ENCODE measurements around the gene USH2A. TPM values are rescaled to one million over a fixed set of nuclear protein-coding genes. Genes with fewer than 3 reads are reported as not detected.

Gene USH2A
- total RNA-seq, 1 experiment from 2014 or later: not detected

DNA sequence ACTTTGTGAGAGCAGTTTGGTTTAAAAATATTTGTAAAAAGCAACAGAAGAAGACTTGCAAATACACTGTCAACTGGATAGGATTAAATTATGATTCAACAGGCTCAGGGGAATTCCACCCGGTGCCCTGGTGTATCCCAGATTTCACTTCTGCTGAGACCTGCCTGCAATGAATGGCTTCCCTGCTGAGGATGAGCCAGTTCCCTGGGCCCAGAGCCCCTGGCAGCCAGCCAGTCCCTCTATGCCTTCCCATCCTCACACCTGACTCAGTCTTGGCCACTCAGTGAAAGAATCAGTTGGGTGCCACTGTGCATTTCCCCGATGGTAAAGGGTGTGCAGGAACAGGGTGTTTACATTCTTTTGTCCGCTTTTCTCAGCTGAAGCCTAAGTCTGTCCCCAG lies 791.8 kb downstream of the USH2A start:
- POLR2A ChIA-PET (ENCODE audit: low non-redundant PET): no interaction called here
- DNase-seq (ENCODE audit: low spot score): peak; percentile 60
- Histone ChIP-seq H3K27ac (ENCODE audit: low read depth, low read length, poor library complexity, severe bottlenecking) (no peak overlapping the region), H3K9me3 (ENCODE audit: low read depth, low read length, poor library complexity, severe bottlenecking) (no peaks in the 10 kb centered on the region), H3K27me3 (replicated peaks; ENCODE audit: insufficient read depth, low read depth, low read length, poor library complexity) (no peaks in the 10 kb centered on the region), H3K4me1 (ENCODE audit: insufficient read depth, low read length, poor library complexity, severe bottlenecking) (peaks cover 5% of the 10 kb centered on the region), H3K4me3 (ENCODE audit: low read depth, low read length, poor library complexity, severe bottlenecking) (no peak overlapping the region), H3K36me3 (ENCODE audit: insufficient read depth, low read length, poor library complexity, severe bottlenecking) (no peaks in the 10 kb centered on the region)
- intact Hi-C loops (cut with micrococcal nuclease; ENCODE audit: unreplicated experiment): no loop called here
- CTCF ChIA-PET: no interaction called here
- no TSS peak for BruUV-seq (replicated peaks)
- TF ChIP-seq CTCF (conservative IDR thresholded peaks at IDR 0.05; ENCODE audit: low read depth, low read length): no peak
- TF ChIP-seq EZH2 (IDR thresholded peaks at IDR 0.05; ENCODE audit: borderline replicate concordance, low read depth, low read length, poor library complexity, severe bottlenecking): no peak

GRCh38 chr1:215631040-215631439 lies 792.2 kb downstream of the USH2A start:
- DNase-seq (ENCODE audit: low spot score): no peak
- POLR2A ChIA-PET (ENCODE audit: low non-redundant PET): no interaction called here
- Histone ChIP-seq H3K36me3 (ENCODE audit: insufficient read depth, low read length, poor library complexity, severe bottlenecking) (no peaks in the 10 kb centered on the region), H3K27ac (ENCODE audit: low read depth, low read length, poor library complexity, severe bottlenecking) (no peak overlapping the region), H3K4me1 (ENCODE audit: insufficient read depth, low read length, poor library complexity, severe bottlenecking) (peaks cover 5% of the 10 kb centered on the region), H3K9me3 (ENCODE audit: low read depth, low read length, poor library complexity, severe bottlenecking) (no peaks in the 10 kb centered on the region), H3K27me3 (replicated peaks; ENCODE audit: insufficient read depth, low read depth, low read length, poor library complexity) (no peaks in the 10 kb centered on the region), H3K4me3 (ENCODE audit: low read depth, low read length, poor library complexity, severe bottlenecking) (no peak overlapping the region)
- no peak for TF ChIP-seq CTCF (conservative IDR thresholded peaks at IDR 0.05; ENCODE audit: low read depth, low read length)
- no peak for TF ChIP-seq EZH2 (IDR thresholded peaks at IDR 0.05; ENCODE audit: borderline replicate concordance, low read depth, low read length, poor library complexity, severe bottlenecking)
- CTCF ChIA-PET: no interaction called here
- no TSS peak for BruUV-seq (replicated peaks)
- intact Hi-C loops (cut with micrococcal nuclease; ENCODE audit: unreplicated experiment): no loop called here

DNA sequence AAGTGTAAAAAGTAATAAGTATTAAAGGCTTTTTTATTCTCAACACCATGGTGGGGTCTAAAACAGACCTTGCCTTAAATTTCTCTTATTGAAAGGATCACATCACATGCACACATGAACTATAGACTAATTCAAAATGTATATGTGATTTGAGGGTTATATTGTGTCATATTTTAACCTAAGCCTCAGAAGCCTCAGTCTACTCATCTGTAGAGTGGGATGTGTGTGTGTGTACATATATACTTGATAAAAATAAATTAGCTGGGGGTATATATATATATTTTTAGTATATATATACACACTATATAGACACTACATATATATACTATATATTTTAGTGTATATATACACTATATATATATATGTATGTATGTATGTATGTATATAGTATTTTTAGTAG lies 797.3 kb downstream of the USH2A start:
- BruUV-seq (replicated peaks): no TSS peak
- CTCF ChIA-PET: no interaction called here

More for the DNA sequence above, 797.3 kb downstream of the USH2A start:
- Histone ChIP-seq H3K9me3 (ENCODE audit: low read depth, low read length, poor library complexity, severe bottlenecking) (no peaks in the 10 kb centered on the region), H3K36me3 (ENCODE audit: insufficient read depth, low read length, poor library complexity, severe bottlenecking) (no peaks in the 10 kb centered on the region), H3K27me3 (replicated peaks; ENCODE audit: insufficient read depth, low read depth, low read length, poor library complexity) (no peaks in the 10 kb centered on the region), H3K4me3 (ENCODE audit: low read depth, low read length, poor library complexity, severe bottlenecking) (no peak overlapping the region), H3K27ac (ENCODE audit: low read depth, low read length, poor library complexity, severe bottlenecking) (no peak overlapping the region), H3K4me1 (ENCODE audit: insufficient read depth, low read length, poor library complexity, severe bottlenecking) (peaks cover under 1% of the 10 kb centered on the region)
- POLR2A ChIA-PET (ENCODE audit: low non-redundant PET): no interaction called here
- DNase-seq (ENCODE audit: low spot score): no peak
- TF ChIP-seq CTCF (conservative IDR thresholded peaks at IDR 0.05; ENCODE audit: low read depth, low read length): no peak
- TF ChIP-seq EZH2 (IDR thresholded peaks at IDR 0.05; ENCODE audit: borderline replicate concordance, low read depth, low read length, poor library complexity, severe bottlenecking): no peak
- intact Hi-C loops (cut with micrococcal nuclease; ENCODE audit: unreplicated experiment): no loop called here

All from A673 (cell line).